Esophagus squamous epithelium (tissue), 4 donors: ENCODE measurements around the gene IRF2BPL.

Experiments used
- POLR2A ChIP-seq, 4 donors: fragments of 450-650 bp; IDR thresholded peaks; one replicate each; pipeline ENCODE4 v1.6.1; 2017; ENCODE audit warnings: antibody characterized with exemption in 4 of 4, mild to moderate bottlenecking in 4 of 4, moderate library complexity in 3 of 4
- TF ChIP-seq, protein P1 (sequence below), 6 experiments: fragments of 450-650 bp in 4 of 6; fragments of 200-600 bp in 2 of 6; sonication (generic) in 2 of 6; IDR thresholded peaks; one replicate each; pipeline ENCODE4 v1.5.1; 2016 to 2019; ENCODE audit warnings: antibody characterized with exemption in 6 of 6, mild to moderate bottlenecking in 4 of 6, moderate library complexity in 4 of 6

DNA sequence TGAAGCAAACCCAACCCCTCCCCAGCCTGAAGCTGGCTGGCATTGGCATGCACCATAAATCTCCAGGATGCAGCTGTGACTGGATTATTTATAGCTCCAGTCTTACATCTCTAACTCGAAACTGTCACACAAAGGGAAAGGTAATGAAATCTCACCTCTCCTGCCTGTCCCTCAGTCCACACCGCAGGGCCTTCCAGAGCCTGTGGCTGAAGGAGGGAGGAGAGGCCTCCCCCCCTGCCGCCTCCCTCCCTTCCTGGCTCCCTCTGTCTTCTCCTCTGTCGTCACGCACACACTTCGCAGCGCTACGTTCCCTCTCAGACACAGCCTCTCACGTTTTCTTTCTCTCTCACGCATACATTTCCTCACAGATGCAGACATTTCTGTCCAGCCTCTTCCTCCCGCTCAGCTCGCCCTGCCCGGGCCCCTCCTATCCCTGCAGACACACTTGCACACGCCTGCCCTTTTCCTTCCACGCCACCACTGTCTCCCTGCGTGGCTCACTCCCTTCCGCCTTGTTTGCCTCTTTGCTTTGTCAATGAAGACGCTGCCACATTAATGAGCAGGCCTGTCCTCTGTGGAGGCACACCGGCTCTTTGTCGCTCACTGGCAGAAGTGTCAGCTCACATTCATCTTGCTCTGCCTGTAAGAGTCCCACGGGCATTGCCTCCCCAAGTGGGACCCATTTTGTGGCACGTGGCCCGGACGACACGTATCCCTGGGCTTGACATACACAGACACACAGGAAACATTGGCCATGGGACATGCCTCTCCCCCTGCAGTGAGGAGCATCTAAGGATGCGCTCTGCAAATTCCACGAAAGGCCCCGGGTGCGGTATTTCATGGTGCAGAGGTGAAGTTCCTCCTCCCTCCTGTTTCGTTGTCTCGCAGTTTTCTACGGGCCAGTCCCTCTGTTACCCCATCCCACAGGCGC is 27.9 kb downstream of the IRF2BPL start:
- TF ChIP-seq, protein P1, sequence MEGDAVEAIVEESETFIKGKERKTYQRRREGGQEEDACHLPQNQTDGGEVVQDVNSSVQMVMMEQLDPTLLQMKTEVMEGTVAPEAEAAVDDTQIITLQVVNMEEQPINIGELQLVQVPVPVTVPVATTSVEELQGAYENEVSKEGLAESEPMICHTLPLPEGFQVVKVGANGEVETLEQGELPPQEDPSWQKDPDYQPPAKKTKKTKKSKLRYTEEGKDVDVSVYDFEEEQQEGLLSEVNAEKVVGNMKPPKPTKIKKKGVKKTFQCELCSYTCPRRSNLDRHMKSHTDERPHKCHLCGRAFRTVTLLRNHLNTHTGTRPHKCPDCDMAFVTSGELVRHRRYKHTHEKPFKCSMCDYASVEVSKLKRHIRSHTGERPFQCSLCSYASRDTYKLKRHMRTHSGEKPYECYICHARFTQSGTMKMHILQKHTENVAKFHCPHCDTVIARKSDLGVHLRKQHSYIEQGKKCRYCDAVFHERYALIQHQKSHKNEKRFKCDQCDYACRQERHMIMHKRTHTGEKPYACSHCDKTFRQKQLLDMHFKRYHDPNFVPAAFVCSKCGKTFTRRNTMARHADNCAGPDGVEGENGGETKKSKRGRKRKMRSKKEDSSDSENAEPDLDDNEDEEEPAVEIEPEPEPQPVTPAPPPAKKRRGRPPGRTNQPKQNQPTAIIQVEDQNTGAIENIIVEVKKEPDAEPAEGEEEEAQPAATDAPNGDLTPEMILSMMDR (IDR thresholded peaks at IDR 0.05) = no peak
- no peak for TF ChIP-seq POLR2A (IDR thresholded peaks at IDR 0.05)
